Endothelial cell of hepatic sinusoid (primary cell): ENCODE results near the gene ZBTB7C.

Experiments
- in situ Hi-C: cut with HindIII; loops from 2 replicates; pipeline ENCODE4 v1.10.0; 2017; ENCODE audit warnings: low sequenced_read_pairs

The ZBTB7C gene

DNA sequence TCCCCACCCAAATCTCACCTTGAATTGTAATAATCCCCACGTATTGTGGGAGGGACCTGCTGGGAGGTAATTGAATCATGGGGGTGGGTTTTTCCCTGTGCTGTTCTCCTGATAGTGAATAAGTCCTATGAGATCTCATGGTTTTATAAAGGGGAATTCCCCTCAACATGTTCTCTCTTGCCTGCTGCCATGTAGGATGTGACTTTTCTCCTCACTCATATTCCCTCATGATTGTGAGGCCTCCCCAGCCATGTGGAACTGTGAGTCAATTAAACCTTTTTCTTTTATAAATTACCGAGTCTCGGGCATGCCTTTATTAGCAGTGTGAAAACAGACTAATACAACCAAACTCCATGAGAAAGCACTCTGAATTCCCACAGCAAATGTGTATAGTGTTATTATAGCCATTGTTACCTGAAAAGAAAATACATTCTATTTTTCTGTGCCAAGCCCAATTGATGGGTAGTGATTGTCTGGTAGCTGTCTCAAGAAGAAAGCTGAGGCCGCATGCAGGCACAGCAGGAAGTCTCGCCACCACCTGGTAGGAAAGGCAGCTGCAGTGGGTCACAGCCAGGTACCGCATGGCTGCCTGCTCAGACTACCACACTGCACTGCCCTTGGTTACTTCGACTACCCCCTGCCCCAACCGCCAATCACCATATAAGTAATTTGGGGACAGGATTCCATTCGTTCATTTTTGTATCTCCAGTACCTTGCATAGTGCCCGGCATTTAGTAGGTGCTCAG, 10.3 kb upstream of the ZBTB7C start:
- in situ Hi-C loops = no loop called here

- in situ Hi-C loops = no loop called here
Observed at GRCh38 chr18:48418539-48419276, 9.5 kb upstream of the ZBTB7C start.

DNA sequence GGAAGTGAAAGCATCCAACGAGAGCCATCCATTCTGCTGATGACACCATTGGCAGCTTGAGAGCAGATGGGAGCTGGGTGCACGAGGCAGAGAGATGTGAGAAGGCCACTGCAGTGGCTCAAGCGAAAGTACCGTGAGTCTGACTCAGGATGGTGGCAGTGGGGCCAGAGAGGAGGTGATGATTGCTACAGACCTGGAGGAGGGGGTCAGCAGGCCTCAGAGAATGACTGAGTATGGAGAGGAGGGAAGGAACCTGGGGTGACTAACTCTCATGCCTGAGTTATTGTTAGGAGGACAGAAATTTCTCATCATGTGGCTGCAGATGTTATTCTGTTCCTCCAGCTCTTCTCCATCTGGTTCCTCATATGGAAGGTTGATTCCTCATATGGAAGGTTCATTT, 8.8 kb upstream of the ZBTB7C start:
- in situ Hi-C loops = no loop called here

DNA sequence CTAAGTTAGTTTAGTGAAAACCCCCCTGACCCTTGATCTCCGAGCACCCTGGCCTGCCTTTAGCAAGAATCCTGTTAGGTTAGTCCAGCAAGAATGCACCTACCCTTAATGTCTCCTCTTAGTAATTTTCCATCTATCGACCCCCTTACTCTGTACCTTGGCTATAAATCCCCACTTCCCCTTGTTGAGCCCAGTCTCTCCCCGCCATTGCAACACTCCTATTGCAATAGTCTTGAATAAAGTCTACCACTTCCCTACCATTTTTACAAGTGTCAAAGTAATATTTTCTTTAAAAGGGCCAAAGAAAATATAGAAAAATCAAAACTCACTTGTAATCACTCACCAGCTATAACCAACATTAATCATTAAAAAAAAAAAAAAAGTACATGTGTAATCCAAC, 4.2 kb upstream of the ZBTB7C start:
- in situ Hi-C loops = no loop called here

GRCh38 chr18:48412339-48412929, 3.3 kb upstream of the ZBTB7C start:
- in situ Hi-C loops = no loop called here

- in situ Hi-C loops = no loop called here
Observed at GRCh38 chr18:48410095-48410920, 1.1 kb upstream of the ZBTB7C start.

DNA sequence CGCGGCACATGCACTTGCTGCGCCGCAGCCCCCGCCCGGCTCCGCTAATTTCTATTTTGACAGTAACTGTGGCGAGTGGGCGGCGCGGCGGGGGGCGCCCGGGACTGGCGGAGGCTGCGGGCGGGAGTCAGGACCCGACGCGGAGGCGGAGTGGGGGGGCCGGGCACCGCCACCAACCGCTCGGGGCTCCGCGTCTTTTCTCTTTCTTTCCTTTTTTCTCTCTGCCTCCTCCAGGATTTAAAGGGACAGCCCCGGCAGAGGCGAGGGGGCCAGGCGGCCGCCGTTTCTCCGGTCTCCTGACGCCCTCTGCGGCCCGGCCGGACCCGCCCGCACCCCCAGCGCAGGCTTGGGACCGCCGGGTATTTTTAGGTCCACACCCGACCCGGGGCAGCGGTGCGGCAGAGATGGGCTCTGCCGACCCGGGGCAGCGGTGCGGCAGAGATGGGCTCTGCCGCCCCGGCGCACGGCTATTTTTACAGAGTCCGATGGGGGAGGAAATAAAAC, 460 bp upstream of the ZBTB7C start:
- in situ Hi-C loops = no loop called here

- in situ Hi-C loops = no loop called here
Observed at GRCh38 chr18:48408111-48408726, 964 bp downstream of the ZBTB7C start.

GRCh38 chr18:48407358-48407757, 1.8 kb downstream of the ZBTB7C start:
- in situ Hi-C loops = no loop called here

- in situ Hi-C loops = no loop called here
Observed at GRCh38 chr18:48405978-48406377, 3.2 kb downstream of the ZBTB7C start.

DNA sequence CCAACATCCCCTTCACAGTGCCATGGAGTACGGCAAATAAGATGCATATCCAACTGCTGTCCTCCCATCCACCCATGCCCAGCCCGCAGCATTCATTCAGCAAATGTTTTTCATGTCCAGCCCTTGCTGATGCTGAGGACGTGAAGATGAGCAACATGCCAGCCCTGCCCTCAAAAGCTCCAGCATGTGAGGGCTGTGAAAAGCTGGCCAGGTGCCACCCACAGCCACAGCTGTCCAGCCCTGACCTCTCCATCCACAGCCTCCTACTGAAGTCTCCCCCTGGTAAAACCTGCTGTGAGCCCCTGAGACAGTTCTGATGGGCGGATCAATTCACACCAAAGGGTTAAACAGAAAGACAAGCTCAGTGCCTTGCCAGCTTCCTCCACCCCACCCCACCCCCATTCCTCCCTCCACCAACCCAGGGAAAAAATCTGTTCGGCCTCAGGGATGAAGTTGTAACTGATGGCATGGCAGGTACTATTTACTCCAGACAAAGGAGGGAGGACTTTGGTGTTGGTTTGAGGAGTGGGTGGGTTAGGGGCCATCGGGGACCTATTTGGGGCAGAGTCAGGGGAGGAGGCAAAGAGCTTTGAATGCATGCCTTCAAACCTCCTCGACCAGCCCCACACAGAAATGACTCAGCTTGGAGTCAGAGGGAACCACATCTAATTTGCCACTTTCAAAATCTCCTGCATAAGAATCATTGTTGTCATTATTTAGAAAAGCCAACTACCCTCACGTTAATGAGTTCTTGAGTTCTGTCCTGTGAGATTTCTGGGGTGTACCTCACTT, 4.3 kb downstream of the ZBTB7C start:
- in situ Hi-C loops = no loop called here

DNA sequence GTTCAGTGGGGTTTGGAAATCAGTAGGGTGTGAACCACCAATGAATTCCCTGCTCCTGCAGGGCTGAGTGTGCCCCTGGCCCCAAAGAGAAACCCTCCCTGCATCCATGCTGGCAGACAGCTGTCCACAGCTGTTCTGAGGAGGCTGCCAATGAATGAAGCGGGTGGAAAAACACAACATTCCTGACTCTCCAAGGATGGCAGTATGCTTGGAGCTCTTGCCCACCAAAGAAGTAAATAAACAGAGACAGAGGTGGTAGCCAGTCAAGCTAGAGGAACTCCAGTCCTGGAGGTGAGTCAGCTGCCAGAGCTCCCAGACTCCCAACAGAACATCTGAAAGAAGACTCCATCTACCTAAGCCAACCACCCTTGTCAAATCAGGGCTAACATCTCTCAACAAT, 6.2 kb downstream of the ZBTB7C start:
- in situ Hi-C loops = no loop called here

DNA sequence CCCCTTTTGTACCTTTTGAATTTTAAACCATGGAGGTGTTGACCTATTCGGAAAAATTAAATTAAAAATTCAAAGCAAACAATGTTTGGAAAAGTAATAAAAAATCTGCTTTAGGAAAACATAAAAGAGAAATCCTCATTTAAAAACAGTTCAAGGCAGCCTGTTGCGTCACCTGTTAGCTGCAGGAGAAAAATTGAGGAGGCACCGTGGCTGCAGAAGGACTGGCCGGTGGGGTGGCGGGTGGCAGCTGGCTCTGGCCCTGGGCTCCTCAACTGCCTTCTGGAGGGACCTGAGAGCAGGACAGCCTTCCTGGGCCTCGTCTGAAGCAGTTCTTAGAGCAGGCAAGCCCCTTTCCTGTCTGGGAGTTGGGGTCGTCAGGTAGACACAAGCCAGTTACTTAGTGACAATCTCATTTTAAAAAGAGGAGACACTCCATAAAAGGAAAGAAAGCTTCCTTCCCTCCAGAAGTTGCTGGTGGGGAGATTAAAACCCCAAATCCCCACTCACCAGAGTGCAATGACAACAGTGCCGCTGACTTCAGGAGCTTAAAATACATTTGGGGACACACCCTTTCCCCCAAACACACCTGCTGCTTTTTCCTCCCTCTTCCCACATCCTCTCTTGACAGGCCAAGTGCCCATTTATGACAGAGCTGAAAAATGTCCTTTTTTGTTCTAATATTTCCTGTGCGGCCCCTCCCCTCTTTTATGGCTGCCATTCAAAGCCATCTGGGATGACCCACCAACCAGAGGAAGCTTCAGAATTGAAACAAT, 9.7 kb downstream of the ZBTB7C start:
- in situ Hi-C loops = no loop called here

GRCh38 chr18:48398074-48398473, 11.1 kb downstream of the ZBTB7C start:
- in situ Hi-C loops = no loop called here

DNA sequence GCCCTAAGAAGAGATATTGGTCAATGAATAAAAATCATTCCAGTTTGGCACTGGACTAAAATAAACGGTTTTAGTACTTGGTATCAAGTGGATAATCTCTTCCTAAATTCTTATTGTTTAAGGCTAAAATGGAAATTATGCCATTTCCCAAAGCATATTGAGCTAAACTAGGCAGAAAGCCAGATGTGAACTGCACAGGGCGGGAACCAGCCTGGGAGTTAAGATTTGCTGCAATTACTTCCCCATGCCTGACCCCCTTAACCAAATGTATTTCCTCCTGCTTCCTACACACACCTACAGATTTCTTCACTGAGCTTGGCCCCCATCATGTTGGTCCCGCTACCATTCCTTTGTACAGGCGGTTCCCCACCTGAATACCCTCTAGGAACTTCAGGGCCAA, 12.2 kb downstream of the ZBTB7C start:
- in situ Hi-C loops = no loop called here

GRCh38 chr18:48396561-48396960, 12.6 kb downstream of the ZBTB7C start:
- in situ Hi-C loops = no loop called here

DNA sequence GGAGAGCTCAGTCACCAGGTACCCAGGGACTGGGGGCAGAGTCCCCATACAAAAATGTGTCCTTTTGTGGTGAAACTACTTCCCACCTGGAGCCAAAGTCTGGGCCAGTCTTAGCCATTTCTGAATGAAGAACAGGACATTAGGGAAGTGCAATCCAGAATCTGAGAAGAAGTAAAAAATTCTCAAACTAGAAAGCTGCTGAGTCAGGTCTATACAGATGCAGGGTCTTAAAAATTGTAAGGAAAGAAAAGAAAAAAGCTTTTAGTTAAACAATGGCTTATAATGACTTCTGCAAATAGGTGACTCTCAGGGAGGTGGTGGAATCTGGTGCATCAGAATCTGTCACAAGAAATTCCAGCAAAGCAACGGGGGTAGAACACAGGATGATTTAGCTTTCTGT, 13.5 kb downstream of the ZBTB7C start:
- in situ Hi-C loops = no loop called here

DNA sequence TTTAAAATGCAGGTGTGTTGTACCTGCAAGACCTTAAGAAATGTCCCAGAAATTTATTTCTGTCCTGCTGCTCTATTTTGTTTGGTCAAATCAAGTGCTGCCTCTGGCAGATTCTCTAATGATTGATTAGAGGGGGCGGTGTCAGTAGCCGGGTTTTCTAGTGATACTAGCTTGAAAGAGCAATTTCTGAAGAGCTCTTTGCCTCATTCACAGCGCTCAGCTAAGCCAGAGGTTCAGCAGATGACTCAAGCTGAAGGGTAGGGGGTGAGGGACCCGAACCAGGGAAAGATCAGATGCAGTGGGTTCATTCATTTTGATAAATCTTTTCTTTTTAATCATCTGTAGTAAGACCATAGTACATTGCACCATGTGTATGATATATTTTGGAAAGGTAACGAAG, 15.0 kb downstream of the ZBTB7C start:
- in situ Hi-C loops = no loop called here

- in situ Hi-C loops = no loop called here
Observed at GRCh38 chr18:48393776-48394175, 15.4 kb downstream of the ZBTB7C start.
